ENCODE results near the gene MED27.

Gene MED27

DNA sequence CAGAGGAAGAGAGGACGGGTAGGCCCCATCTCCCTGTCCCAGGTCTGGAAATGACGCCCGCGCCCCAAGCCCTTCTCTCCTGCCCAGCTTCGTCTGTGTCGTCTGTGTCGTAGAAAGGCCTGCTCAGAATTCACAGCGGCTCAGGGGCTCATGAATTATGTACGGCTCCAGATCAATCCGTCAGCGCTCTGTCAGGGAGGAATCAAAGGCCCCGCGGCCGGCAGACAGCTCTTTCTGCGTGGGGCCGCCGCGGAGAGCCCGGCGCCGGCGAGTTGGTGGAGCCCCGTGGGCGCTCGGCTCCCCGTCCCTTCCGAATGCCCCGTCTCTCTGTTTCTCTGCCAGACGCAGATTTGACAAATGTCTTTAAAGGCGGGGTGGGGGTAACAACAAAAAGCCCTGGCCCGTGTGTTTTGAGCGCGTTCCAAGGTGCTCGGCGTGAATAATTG, 255.9 kb downstream of the MED27 start:
- no peak for DNase-seq (ENCODE audit: extremely low read depth in 1 of 2, low read depth in 1 of 2)

DNA sequence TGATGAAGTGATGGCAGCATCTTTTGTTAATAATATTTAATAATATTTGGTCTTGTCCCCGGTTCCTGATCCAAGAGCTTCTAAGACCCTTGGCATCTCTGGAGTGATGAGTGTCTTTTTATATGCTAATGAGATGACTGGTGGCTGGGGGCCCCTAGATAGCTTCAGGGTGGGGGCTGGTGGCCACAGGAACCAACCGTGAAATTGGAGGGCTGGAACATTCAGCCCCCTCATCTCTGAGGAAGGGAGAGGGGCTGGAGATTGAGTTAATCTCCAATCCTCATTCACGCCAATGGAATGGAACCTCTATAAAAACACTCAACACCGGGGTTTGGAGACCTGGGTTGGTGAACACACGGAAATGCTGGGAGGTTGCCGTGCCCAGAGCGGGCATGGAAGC, 261.6 kb downstream of the MED27 start:
- DNase-seq (ENCODE audit: extremely low read depth in 1 of 2, low read depth in 1 of 2), result no peak

DNA sequence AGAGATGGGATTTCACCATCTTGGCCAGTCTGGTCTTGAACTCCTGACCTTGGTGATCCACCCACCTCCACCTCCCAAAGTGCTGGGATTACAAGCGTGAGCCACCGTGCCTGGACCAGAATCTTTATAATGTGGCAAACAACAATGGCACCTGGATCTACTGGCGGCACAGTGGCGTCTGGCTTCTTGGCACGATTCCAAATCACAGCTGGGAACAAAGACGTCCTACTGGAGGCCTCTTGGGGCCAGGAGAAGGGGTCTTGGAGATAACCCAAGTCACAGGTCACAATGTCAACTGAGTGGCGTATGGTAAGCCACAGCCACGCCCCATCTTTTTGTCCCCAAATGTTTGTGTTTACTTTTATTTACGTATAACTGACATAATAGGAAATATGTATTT, 262.0 kb downstream of the MED27 start:
- no peak for DNase-seq (ENCODE audit: extremely low read depth in 1 of 2, low read depth in 1 of 2)

DNA sequence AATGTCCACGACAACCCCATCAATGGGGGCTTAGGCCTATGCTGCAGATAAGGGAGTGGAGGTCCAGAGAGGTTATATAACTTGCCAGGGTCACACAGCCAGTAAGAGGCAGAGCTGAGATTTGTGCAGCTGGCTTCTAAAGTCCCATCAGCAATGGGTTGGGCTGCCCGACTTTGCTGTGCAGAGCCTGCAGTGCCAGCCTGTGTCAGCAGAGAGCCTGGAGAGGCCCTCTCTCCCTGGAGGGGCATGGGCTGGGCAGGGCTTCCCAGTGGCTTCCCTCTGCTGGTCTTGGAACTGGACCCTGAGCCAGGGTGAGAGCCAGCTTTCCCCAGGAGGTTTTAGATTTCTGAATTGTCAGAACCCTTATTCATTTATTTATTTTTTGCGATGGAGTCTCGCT, 262.6 kb downstream of the MED27 start:
- DNase-seq (ENCODE audit: extremely low read depth in 1 of 2, low read depth in 1 of 2), result no peak

DNA sequence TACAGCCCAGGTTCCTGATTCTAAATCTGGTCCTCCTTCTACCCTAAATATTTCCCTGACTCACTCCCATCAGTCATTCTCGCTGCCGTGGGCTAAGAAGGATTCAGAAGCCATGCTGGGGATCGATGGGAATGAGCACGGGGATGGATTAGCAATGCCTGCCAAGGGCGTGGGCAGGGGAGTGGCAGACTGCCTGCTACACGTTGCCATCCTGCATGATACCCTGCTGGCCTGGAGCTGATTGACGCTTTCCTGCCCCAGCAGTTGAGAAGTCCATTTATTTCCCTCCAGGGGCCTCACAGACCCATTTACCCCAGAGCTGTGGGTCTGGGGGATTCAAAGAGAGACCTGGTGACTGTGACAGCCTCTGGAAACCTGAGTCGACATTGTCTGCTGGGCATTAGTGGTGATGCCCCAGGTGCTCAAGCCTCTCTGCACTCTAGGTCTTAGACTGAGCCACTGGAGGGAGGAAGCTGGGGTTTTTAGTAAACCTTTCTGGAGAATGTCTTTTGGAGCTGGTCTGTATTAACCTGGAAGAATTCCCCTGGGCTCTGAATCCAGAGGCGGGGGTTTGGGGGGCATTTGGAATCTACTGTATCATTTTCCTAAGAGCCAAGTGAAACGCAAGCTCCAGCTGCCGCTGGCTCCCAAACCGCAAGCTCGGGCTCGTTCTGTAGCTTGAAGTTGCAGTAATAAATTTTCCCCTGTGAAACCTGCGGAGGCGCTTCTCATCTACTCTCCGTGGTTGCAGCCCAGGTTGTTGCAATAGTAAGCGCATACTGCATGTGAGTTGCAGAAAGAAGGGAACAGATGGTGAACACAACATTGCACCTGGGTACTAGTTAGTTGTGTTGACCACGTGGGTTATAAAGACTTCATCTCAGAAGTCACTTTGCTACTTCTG, 263.4 kb downstream of the MED27 start:
- no peak for DNase-seq (ENCODE audit: extremely low read depth in 1 of 2, low read depth in 1 of 2)

DNA sequence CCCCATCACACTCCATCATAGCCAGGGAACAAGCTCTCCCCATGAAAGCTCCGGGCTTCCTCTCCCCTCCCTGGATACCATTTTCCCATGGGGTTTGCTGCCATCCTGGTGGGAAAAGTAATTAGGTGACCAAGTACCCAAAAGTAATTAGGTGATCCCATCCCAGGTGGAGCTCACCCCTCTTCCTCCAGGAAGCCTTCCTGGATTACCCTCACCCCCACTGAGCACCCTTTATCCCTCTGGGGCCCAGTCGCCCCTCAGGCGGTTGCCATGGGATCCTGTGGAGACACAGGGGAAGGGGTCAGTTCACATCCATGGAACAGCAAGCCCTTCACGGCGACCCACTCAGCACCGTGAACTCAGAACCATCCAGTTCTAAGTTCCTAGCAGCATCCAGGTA, 265.0 kb downstream of the MED27 start:
- DNase-seq (ENCODE audit: extremely low read depth in 1 of 2, low read depth in 1 of 2), result no peak

DNA sequence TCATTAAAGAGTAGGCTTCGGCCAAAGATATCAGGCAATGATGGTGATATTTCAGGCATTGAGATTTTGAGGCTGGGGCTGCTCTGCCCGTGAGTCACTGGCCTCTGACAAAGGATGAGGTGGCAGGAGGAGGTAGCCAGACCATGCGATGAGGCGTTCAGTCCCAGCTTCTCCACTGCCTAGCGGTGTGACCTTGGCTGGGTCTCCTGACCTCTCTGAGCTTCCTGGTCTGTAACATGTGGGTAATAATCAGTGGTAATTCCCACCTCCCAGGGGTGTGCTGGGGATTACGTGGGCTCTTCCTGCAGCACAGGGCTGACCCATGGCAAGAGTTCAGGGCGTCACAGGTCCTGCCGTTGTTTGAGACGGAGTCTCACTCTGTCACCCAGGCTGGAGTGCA, 266.6 kb downstream of the MED27 start:
- DNase-seq (ENCODE audit: extremely low read depth in 1 of 2, low read depth in 1 of 2), result no peak

DNA sequence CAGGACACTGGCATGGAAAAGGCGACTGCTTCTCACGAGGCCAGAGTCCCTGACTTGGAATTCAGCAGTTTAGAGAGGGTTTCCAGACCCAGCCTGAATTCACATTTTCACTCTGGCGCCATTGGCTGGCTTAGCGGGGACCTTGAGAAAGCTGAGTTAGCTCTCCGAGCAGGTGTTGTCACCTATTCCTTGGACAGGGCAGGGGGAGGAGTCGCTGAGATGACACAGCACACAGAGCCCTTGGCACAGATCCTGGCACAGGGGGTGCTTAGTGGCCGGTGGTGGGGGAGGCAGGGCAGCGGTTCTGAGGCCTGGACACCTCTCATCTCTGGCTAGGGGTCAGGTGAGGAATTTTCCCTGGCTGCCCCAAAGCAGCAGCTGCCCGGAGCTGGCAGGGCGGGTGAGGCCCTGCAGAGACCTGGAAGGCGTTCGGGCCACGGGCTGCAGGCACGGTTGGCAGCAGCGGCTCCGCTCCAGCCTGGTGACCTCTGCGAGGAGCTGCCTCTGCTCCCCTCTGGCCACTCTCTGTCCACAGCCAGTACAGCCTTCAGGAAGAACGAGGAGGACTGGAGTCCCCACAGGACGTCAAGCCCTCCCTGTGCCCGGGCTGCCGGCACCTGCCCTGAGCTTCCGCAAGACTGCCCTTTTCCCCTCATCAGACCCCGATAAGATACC, 267.4 kb downstream of the MED27 start:
- DNase-seq (ENCODE audit: extremely low read depth in 1 of 2, low read depth in 1 of 2), result no peak

DNA sequence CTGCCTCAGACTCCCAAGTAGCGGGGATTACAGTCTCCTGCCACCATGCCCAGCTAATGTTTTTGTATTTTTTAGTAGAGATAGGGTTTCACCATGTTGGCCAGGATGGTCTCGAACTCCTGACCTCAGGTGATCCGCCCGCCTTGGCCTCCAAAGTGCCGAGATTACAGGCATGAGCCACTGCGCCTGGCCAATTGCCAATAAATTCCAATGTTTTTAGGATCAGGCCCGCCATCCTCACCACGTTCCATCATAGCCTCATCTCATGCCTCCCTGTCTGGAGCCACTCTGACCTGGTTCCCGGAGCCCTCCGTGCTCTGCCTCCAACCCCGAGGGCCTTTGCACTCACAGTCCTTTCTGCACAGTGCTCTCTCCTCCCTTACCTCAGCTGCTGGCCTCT, 268.3 kb downstream of the MED27 start:
- no peak for DNase-seq (ENCODE audit: extremely low read depth in 1 of 2, low read depth in 1 of 2)

DNA sequence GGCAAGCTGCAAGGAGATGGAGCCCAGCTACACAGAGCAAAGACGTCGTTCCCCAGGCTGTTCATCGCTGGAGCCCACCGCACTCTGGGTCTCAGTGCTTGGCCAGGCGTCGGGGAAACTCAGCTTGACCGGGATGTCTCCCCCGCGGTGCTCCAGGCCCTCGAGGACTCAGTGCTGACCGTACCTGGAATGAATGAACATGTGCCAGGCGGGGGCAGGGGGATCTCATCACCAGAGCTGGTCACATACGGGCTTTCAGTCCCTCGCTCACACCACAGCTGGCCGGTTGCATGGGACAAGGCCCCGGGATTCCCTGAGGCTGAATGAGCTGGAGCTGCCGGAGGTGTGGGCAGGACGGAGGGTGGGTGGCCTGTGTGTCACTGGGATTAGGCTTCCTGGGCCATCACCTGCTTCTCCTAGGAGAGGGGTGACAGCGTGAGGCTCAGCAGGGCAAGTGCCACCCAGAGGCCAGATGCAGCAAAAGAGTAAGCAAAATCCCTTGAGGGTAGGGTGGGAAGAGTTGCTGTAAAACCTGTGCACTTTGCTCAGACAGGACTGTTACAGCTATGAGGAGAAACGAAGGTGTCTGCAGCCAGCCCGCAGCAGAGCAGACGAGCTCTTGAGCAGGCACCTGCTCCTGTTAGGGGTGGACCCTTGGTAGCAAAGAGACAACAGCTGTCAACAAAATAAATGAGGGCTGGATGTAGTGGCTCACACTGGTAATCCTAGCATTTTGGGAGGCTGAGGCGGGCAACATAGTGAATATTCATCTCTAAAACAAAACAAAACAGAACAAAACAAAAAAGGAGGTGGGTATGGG, 269.1 kb downstream of the MED27 start:
- DNase-seq (ENCODE audit: extremely low read depth in 1 of 2, low read depth in 1 of 2), result no peak

All from activated CD8-positive, alpha-beta memory T cell treated with anti-CD3 and anti-CD28 coated beads for 1 hour (primary cell).